ENCODE results near the gene IER5. TPM values are rescaled to one million over a fixed set of nuclear protein-coding genes. Genes with fewer than 3 reads are reported as not detected.

The IER5 gene
- total and polyA plus RNA-seq, 5 experiments from 2014 or later, result 2.5 to 19.6 (median 9.4) TPM

GRCh38 chr1:181101581-181102226 lies 13.2 kb downstream of the IER5 start:
- ATAC-seq, result no peak
- no peak for DNase-seq
- peaks cover 26 to 74% (median 61%) of the 10 kb centered on the region in 4 donors for H3K4me1 Mint-ChIP-seq
- peak overlapping the region in 1 of 10 donors; percentile 34 for H3K4me3 Mint-ChIP-seq
- no peaks in the 10 kb centered on the region for H3K36me3 Mint-ChIP-seq
- peak overlapping the region in 3 of 10 donors; percentile 16 to 57 (median 41) for H3K27ac Mint-ChIP-seq
- POLR2A ChIA-PET, result interaction anchor here (12.1 kb wide), 1 partner anchor 12 kb away, joined by 239 read pairs; the partner anchor contains the start of gene IER5
- no peaks in the 10 kb centered on the region for H3K27me3 Mint-ChIP-seq
- no peaks in the 10 kb centered on the region for H3K9me3 Mint-ChIP-seq

GRCh38 chr1:181102841-181103240 lies 14.3 kb downstream of the IER5 start:
- no peak for ATAC-seq
- no peaks in the 10 kb centered on the region for H3K27me3 Mint-ChIP-seq
- peaks cover 26 to 76% (median 62%) of the 10 kb centered on the region in 4 donors for H3K4me1 Mint-ChIP-seq
- peak overlapping the region in 8 of 10 donors; percentile 0 to 94 (median 72) for H3K27ac Mint-ChIP-seq
- DNase-seq, result no peak
- H3K9me3 Mint-ChIP-seq, result no peaks in the 10 kb centered on the region
- H3K36me3 Mint-ChIP-seq, result no peaks in the 10 kb centered on the region
- H3K4me3 Mint-ChIP-seq, result peak overlapping the region in 1 of 10 donors; percentile 20
- POLR2A ChIA-PET, result interaction anchor here (0.8 to 12.1 kb wide), 3 partner anchors 14 to 41 kb away, joined by 3 to 239 read pairs (median 3); partner anchors contain the start of gene IER5

GRCh38 chr1:181103399-181103798 lies 14.9 kb downstream of the IER5 start:
- POLR2A ChIA-PET, result interaction anchor here (0.5 to 12.1 kb wide), 5 partner anchors 14 to 1937 kb away, joined by 3 to 239 read pairs (median 3); partner anchors contain the start of gene IER5
- H3K4me1 Mint-ChIP-seq, result peaks cover 25 to 73% (median 63%) of the 10 kb centered on the region in 4 donors

GRCh38 chr1:181104042-181104789 lies 15.7 kb downstream of the IER5 start:
- Mint-ChIP-seq H3K4me3 (peak overlapping the region; percentile 79 to 94 (median 86)), H3K27ac (peak overlapping the region; percentile 73 to 95 (median 90))
- no peak for ATAC-seq

More at GRCh38 chr1:181103399-181103798, 14.9 kb downstream of the IER5 start:
- H3K4me3 Mint-ChIP-seq, result peak overlapping the region in 7 of 10 donors; percentile 45 to 94 (median 85)
- peak in 1 of 2 donors; percentile 20 for ATAC-seq
- H3K27me3 Mint-ChIP-seq, result no peaks in the 10 kb centered on the region
- DNase-seq, result peak in 3 of 10 donors; percentile 29 to 37 (median 35)
- H3K9me3 Mint-ChIP-seq, result no peaks in the 10 kb centered on the region
- H3K36me3 Mint-ChIP-seq, result no peaks in the 10 kb centered on the region
- peak overlapping the region; percentile 20 to 94 (median 75) for H3K27ac Mint-ChIP-seq

GRCh38 chr1:181104790-181105133 lies 16.3 kb downstream of the IER5 start:
- POLR2A ChIA-PET, result interaction anchor here (0.9 to 12.1 kb wide), 20 partner anchors 8 to 1222 kb away, joined by 3 to 239 read pairs (median 5); partner anchors contain the start of genes ACBD6, IER5, MR1 and STX6
- no peaks in the 10 kb centered on the region for H3K36me3 Mint-ChIP-seq
- DNase-seq (peak in 9 of 10 donors; percentile 30 to 80 (median 46)), ATAC-seq (peak; percentile 45 to 57)
- peak overlapping the region; percentile 73 to 95 (median 90) for H3K27ac Mint-ChIP-seq
- peak overlapping the region; percentile 79 to 94 (median 86) for H3K4me3 Mint-ChIP-seq
- H3K4me1 Mint-ChIP-seq, result peaks cover 28 to 67% (median 59%) of the 10 kb centered on the region in 4 donors
- H3K9me3 Mint-ChIP-seq, result no peaks in the 10 kb centered on the region
- H3K27me3 Mint-ChIP-seq, result peaks cover 0 to 3% (median 0%) of the 10 kb centered on the region in 5 donors

More at GRCh38 chr1:181104042-181104789, 15.7 kb downstream of the IER5 start:
- peaks cover 28 to 72% (median 64%) of the 10 kb centered on the region in 4 donors for H3K4me1 Mint-ChIP-seq
- POLR2A ChIA-PET, result interaction anchor here (0.5 to 12.1 kb wide), 18 partner anchors 9 to 1938 kb away, joined by 3 to 239 read pairs (median 4); partner anchors contain the start of genes ACBD6, IER5 and MR1
- H3K27me3 Mint-ChIP-seq, result peaks cover 0 to 3% (median 0%) of the 10 kb centered on the region in 5 donors
- no peaks in the 10 kb centered on the region for H3K36me3 Mint-ChIP-seq
- H3K9me3 Mint-ChIP-seq, result no peaks in the 10 kb centered on the region
- peak in 3 of 10 donors; percentile 15 to 40 (median 27) for DNase-seq

- peaks cover 0 to 3% (median 0%) of the 10 kb centered on the region in 5 donors for H3K27me3 Mint-ChIP-seq
- peak; percentile 85 to 97 (median 90) for DNase-seq
- peaks cover 25 to 61% (median 53%) of the 10 kb centered on the region in 4 donors for H3K4me1 Mint-ChIP-seq
- peak overlapping the region; percentile 80 to 98 (median 89) for H3K4me3 Mint-ChIP-seq
- no peaks in the 10 kb centered on the region for H3K9me3 Mint-ChIP-seq
- ATAC-seq, result peak; percentile 77 to 86
- peak overlapping the region; percentile 81 to 98 (median 93) for H3K27ac Mint-ChIP-seq
- no peaks in the 10 kb centered on the region for H3K36me3 Mint-ChIP-seq
- POLR2A ChIA-PET, result interaction anchor here (0.9 to 12.1 kb wide), 20 partner anchors 8 to 1223 kb away, joined by 3 to 239 read pairs (median 5); partner anchors contain the start of genes ACBD6, IER5, MR1 and STX6
Measured at GRCh38 chr1:181105134-181106021, 16.9 kb downstream of the IER5 start.

GRCh38 chr1:181106022-181106312 lies 17.5 kb downstream of the IER5 start:
- Mint-ChIP-seq H3K27me3 (peaks cover 0 to 3% (median 0%) of the 10 kb centered on the region in 5 donors), H3K4me1 (peaks cover 20 to 55% (median 47%) of the 10 kb centered on the region in 4 donors), H3K27ac (peak overlapping the region; percentile 77 to 98 (median 92)), H3K36me3 (no peaks in the 10 kb centered on the region), H3K9me3 (no peaks in the 10 kb centered on the region), H3K4me3 (peak overlapping the region; percentile 80 to 98 (median 88))
- DNase-seq (no peak), ATAC-seq (no peak)
- POLR2A ChIA-PET, result interaction anchor here (1.2 to 12.1 kb wide), 12 partner anchors 9 to 291 kb away, joined by 3 to 239 read pairs (median 6); partner anchors contain the start of genes IER5 and MR1

- H3K4me3 Mint-ChIP-seq, result peak overlapping the region in 9 of 10 donors; percentile 29 to 98 (median 88)
- DNase-seq, result no peak
- peaks cover 0 to 3% (median 0%) of the 10 kb centered on the region in 5 donors for H3K27me3 Mint-ChIP-seq
- H3K9me3 Mint-ChIP-seq, result no peaks in the 10 kb centered on the region
- H3K36me3 Mint-ChIP-seq, result no peaks in the 10 kb centered on the region
- peaks cover 20 to 53% (median 43%) of the 10 kb centered on the region in 4 donors for H3K4me1 Mint-ChIP-seq
- POLR2A ChIA-PET, result interaction anchor here (1.4 to 12.1 kb wide), 7 partner anchors 9 to 43 kb away, joined by 4 to 239 read pairs (median 6); partner anchors contain the start of gene IER5
- ATAC-seq, result no peak
- peak overlapping the region in 8 of 10 donors; percentile 12 to 98 (median 87) for H3K27ac Mint-ChIP-seq
Measured at GRCh38 chr1:181106479-181106878, 18.0 kb downstream of the IER5 start.

GRCh38 chr1:181107711-181108110 lies 19.2 kb downstream of the IER5 start:
- no peaks in the 10 kb centered on the region for H3K9me3 Mint-ChIP-seq
- no peaks in the 10 kb centered on the region for H3K36me3 Mint-ChIP-seq
- ATAC-seq (no peak), DNase-seq (no peak)
- no peak overlapping the region for H3K4me3 Mint-ChIP-seq
- peaks cover 20 to 51% (median 40%) of the 10 kb centered on the region in 4 donors for H3K4me1 Mint-ChIP-seq
- H3K27me3 Mint-ChIP-seq, result peaks cover 0 to 3% (median 0%) of the 10 kb centered on the region in 5 donors
- POLR2A ChIA-PET, result interaction anchor here (1.4 to 12.1 kb wide), 2 partner anchors 18 to 45 kb away, joined by 6 to 239 read pairs; partner anchors contain the start of gene IER5
- peak overlapping the region in 3 of 10 donors; percentile 32 to 70 (median 43) for H3K27ac Mint-ChIP-seq

- Mint-ChIP-seq H3K27ac (peak overlapping the region in 3 of 10 donors; percentile 3 to 73 (median 4)), H3K27me3 (peaks cover 0 to 3% (median 0%) of the 10 kb centered on the region in 5 donors), H3K9me3 (no peaks in the 10 kb centered on the region), H3K4me1 (peaks cover 20 to 52% (median 33%) of the 10 kb centered on the region in 4 donors), H3K4me3 (peak overlapping the region in 2 of 10 donors; percentile 5 to 15), H3K36me3 (no peaks in the 10 kb centered on the region)
- no peak for ATAC-seq
- DNase-seq, result no peak
- POLR2A ChIA-PET, result interaction anchor here (12.1 kb wide), 1 partner anchor 19 kb away, joined by 239 read pairs; the partner anchor contains the start of gene IER5
Measured at GRCh38 chr1:181108304-181108867, 19.9 kb downstream of the IER5 start.

GRCh38 chr1:181110013-181110412 lies 21.5 kb downstream of the IER5 start:
- Mint-ChIP-seq H3K4me3 (no peak overlapping the region), H3K27me3 (peaks cover 0 to 3% (median 0%) of the 10 kb centered on the region in 5 donors), H3K4me1 (peaks cover 14 to 42% (median 20%) of the 10 kb centered on the region in 4 donors), H3K27ac (peak overlapping the region in 2 of 10 donors; percentile 30 to 86), H3K9me3 (no peaks in the 10 kb centered on the region), H3K36me3 (no peaks in the 10 kb centered on the region)
- ATAC-seq (no peak), DNase-seq (no peak)
- POLR2A ChIA-PET, result interaction anchor here (1.2 to 1.9 kb wide), 2 partner anchors 19 to 21 kb away, joined by 4 to 5 read pairs; partner anchors contain the start of gene IER5

Measured in naive thymus-derived CD8-positive, alpha-beta T cell (primary cell).